GM06990 (cell line): Measurements from ENCODE around the gene USP22.

ENCODE experiments used
- DNase-seq: peaks from one replicate; pipeline ENCODE4 v3.0.0-alpha.2; 2011; ENCODE audit not compliant: insufficient read length; ENCODE audit errors: extremely low read depth
- H3K27me3 ChIP-seq: replicated peaks from 2 replicates; pipeline ENCODE4 v1.6.0; 2011; ENCODE audit warnings: low read length; ENCODE audit not compliant: control insufficient read depth, insufficient read depth
- H3K36me3 ChIP-seq: 2 replicates; pipeline ENCODE4 v1.5.1; 2011; ENCODE audit warnings: low read length; ENCODE audit not compliant: control insufficient read depth, insufficient read depth
- H3K4me3 ChIP-seq: replicated peaks from 2 replicates; pipeline ENCODE4 v1.5.1; 2011; ENCODE audit warnings: low read depth, mild to moderate bottlenecking, control low read depth, low read length
- TF ChIP-seq, protein P1 (sequence below): IDR thresholded peaks from 2 replicates; pipeline ENCODE4 v1.5.1; 2011; ENCODE audit warnings: low read length, control low read depth, mild to moderate bottlenecking, inconsistent platforms; ENCODE audit not compliant: insufficient read depth, poor library complexity, severe bottlenecking

The USP22 gene

DNA sequence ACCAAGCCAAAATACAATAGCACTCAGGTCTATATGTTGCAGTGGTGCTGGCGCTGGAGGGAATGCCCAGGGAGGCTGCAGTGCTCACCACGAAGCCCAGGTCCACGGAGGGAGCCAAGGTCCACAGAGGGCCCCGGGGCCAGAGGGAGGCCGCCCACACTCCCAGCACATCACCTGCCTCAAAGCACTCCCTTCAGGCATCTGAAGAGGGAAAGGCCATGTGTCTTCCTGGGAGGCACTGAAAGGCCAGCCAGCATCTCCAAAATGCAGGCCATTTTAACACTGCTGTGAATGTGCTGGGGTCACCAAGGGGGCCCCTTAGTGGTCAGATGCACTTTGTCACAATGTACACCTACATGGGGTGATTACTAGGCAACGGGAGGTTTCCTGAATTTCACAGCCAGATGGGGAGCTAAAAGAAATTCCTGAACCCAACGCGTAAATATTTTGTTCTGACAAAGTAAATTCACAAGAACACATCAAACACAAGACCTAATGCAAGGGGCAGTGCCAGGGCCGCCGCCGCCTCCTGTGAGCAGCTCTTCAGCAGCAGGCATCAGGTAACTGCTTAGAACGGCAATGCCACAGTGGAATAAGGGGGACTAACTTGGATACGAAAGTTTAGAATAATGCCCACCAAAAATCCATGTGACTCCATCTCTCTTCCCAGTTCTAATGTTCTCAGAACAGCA lies 42.8 kb downstream of the USP22 start:
- DNase-seq: no peak
- Histone ChIP-seq H3K4me3 (no peak overlapping the region), H3K27me3 (no peaks in the 10 kb centered on the region), H3K36me3 (peaks cover 31% of the 10 kb centered on the region)
- TF ChIP-seq, protein P1, sequence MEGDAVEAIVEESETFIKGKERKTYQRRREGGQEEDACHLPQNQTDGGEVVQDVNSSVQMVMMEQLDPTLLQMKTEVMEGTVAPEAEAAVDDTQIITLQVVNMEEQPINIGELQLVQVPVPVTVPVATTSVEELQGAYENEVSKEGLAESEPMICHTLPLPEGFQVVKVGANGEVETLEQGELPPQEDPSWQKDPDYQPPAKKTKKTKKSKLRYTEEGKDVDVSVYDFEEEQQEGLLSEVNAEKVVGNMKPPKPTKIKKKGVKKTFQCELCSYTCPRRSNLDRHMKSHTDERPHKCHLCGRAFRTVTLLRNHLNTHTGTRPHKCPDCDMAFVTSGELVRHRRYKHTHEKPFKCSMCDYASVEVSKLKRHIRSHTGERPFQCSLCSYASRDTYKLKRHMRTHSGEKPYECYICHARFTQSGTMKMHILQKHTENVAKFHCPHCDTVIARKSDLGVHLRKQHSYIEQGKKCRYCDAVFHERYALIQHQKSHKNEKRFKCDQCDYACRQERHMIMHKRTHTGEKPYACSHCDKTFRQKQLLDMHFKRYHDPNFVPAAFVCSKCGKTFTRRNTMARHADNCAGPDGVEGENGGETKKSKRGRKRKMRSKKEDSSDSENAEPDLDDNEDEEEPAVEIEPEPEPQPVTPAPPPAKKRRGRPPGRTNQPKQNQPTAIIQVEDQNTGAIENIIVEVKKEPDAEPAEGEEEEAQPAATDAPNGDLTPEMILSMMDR: no peak

DNA sequence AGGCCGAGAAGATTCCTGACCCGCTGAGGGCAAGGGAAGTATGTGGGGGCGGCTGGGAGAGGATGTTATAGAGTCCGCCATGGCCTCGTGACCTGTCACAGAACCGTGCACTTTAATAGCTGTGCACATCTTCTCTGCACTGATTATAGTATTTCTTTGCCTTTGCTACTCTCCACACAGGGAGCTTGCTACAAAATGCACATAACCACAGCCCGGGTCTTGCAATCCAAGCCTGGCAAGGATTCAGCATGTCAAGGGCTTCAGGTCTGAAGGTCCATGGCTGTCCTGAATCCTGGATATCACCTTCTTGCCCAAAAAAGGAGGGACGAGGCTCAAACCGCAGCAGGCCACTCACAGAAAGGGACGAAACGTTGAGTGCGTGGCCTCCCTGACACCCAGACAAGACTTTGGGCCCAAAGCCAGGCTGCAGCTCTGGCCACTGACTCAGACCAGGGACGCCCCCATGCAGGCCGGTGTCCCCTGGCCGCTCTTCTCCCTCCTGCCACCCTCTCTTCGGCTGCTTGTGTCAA lies 43.7 kb downstream of the USP22 start:
- Histone ChIP-seq H3K36me3 (peaks cover 23% of the 10 kb centered on the region), H3K4me3 (no peak overlapping the region), H3K27me3 (no peaks in the 10 kb centered on the region)
- no peak for DNase-seq
- TF ChIP-seq, protein P1: no peak

DNA sequence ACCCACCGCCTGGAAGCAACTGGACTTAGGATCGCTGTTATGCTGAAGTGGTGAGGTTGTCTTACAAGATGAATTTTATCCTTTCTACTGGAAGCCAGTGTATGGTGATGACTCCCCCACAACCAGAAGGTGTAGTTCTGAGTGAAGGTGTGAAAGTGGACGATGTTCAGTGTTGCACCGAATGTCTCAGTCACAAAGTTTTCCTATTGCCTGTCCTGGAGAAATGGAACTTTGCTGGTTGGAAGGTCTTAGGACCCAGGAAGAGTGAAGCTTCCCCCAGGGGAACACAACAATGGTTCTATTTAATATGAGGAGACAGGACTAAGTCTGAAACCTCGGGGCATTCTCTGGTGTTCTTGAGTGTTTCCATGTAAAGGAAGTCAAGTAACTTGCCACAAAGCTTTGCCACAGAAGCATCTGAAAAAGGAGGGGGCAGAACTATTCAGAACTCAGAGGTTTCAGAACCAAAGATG lies 44.2 kb downstream of the USP22 start:
- no peak overlapping the region for H3K4me3 ChIP-seq
- peaks cover 18% of the 10 kb centered on the region for H3K36me3 ChIP-seq
- no peak for DNase-seq
- TF ChIP-seq, protein P1: no peak
- no peaks in the 10 kb centered on the region for H3K27me3 ChIP-seq

DNA sequence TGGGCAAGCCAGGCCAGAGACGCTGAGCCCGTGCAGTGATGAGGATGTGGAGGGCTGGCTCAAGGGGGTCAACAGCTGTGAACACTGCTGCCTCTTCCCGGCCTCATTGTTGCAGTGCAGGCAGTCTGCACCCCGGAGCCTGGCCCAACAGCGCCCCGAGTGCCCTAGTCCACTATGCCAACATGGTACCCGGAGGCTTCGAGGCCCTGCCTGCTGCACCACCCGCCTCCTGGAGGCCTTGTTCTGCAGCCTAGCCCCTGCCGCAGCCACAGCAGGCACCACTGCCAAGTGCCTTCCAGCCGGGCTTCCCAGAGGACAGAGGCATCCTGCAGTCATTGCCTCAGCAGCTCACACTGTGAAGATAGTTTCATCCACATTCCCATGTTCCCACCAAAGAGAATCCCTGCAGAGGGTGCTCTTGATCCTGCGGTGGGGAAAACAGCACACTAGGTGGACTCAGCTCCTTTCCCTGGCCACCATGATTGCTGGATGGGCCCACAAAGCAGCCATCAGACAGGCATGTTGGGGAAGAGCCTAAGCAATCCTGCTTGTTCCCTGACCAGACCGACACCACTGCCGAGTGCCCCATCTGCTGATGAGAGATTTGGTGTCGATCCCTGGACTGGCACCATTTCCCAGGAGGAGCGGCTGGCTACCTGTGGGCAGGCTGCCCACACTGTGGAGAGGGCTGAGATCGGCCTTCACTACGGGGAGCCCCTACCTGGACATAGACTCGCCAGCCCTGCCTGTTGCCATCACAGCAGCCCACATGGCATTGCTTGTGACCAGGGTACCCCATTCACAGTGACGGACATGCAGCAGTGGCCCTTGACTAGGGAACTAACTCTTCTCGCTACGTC lies 44.9 kb downstream of the USP22 start:
- TF ChIP-seq, protein P1: no peak
- Histone ChIP-seq H3K36me3 (peaks cover 12% of the 10 kb centered on the region), H3K4me3 (no peak overlapping the region), H3K27me3 (no peaks in the 10 kb centered on the region)
- DNase-seq: no peak

DNA sequence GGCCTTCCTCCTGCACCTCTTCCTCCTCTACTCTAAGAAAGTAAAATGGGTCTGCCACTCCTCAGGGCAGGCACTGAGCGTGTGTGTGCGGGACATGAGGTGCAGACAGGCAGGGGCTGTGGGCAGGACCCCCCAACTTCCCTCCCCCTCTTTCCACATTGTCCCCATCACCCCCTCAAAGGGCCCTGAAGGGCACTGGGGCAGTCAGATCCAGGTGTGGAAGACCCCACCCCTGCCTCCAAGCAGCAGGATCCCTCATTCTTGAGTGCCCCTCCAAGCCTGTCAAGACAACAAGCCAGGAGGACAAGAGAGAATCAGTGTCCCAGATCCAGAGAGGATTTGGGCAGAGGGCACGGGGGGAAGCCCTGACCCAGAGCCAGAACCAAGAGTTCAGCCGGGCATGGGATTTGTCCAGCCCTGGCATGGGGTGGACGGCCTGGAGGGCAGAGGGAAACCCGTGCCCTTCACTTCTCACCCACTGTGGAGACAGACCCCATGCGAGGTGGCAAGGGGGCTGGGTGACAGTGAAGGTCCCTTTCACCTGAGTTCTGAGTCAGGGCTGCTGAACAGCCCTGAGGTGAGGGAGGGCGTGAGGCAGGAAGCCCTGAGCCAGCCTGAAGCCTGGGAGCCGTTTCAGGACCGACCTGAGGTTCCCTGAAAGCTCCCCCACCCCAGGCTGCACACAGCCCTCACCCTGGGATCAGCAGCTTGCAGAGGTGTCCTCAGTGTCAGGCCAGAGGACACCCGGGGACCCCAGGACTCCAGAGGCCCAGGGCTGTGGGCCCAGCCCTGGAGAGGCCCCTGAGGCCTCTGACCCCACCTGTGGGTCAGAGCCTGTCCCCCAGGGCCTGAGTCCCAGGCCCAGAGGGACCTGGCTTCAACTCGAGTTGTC lies 45.8 kb downstream of the USP22 start:
- Histone ChIP-seq H3K27me3 (no peaks in the 10 kb centered on the region), H3K36me3 (peaks cover 5% of the 10 kb centered on the region), H3K4me3 (no peak overlapping the region)
- DNase-seq: no peak
- TF ChIP-seq, protein P1: no peak
